HG03135 (cell line): ENCODE results near the gene SH3D21.
A peak's percentile ranks its signal among the peaks of the same experiment; 100 is the strongest.

Experiments
- ATAC-seq: cut with Tn5 transposase; IDR thresholded peaks from one replicate; pipeline ENCODE4 v1.9.1; 2021; ENCODE audit warnings: mild to moderate bottlenecking, moderate library complexity; ENCODE audit not compliant: unreplicated experiment

Gene SH3D21

GRCh38 chr1:36303244-36303643 is 2.9 kb upstream of the SH3D21 start:
- no peak for ATAC-seq

DNA sequence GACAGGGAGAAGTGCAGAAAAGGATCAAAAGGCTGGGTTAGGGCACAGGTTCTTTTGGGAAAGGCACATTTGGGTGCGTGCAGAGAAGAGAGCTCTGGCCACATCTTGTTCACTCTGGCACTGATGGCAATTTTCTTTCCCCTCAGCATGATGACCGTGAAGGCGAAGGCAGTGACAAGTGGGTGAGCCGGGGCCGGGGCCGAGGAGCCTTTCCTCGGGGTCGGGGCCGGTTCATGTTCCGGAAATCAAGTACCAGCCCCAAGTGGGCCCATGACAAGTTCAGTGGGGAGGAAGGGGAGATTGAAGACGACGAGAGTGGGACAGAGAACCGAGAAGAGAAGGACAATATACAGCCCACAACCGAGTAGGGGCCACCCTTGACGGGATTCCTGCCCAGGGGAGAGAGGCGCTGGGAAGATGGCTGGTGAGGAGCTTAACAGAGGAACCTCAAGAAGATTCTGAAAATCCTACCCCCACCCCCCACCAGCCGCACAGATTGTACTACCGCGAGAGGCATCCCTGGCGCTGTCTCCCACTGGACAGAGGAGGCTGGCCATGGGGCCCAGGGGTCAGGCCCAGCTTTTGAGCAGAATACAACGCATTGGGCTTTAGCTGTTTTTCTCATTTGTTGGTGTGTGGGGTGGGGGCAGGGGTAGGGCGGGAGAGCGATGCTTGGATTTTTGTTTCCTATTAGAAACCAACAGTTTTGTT is 2.4 kb upstream of the SH3D21 start:
- no peak for ATAC-seq

- ATAC-seq: no peak
These were observed 1.6 kb upstream of the SH3D21 start for GRCh38 chr1:36304521-36304920.

GRCh38 chr1:36304970-36305914 is 926 bp upstream of the SH3D21 start:
- no peak for ATAC-seq

DNA sequence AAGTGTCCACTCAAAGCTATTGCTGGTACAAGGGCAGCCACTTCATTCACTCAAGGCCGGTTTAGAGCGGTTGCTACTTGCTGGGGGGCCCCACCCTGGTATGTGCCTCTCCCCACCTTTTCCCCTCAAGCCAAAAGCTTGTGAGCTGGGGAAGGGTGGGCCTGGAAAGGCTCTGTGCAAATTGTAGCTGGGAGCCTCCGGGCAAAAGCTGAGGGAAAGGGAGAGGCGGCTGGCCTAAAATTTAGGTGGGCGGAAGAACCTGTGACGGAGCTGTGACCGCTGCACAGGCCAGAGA is 306 bp upstream of the SH3D21 start:
- no peak for ATAC-seq

- ATAC-seq: peak; percentile 96
These were observed 811 bp downstream of the SH3D21 start for GRCh38 chr1:36306902-36307456.

- ATAC-seq: no peak
These were observed 1.6 kb downstream of the SH3D21 start for GRCh38 chr1:36307601-36308330.

DNA sequence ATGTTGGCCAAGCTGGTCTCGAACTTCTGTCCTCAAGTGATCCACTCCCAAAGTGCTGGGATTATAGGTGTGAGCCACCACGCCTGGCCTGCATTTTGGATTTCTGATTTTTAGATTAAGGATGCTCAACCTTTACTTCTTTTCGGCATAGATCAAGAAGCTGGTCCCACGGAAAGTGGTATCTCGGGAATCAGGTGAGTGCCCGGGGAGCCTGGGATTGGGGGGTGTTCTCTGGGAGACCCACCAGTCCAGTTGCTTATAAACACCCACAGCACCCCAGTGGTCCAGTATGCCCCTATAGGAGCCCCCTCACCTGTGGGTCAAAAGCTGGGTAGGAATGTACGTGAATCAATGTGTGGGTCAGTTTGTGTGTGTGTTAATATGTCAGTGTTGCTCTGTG is 3.2 kb downstream of the SH3D21 start:
- no peak for ATAC-seq

GRCh38 chr1:36320291-36320761 is 14.2 kb downstream of the SH3D21 start:
- no peak for ATAC-seq

- no peak for ATAC-seq
These were observed 14.6 kb downstream of the SH3D21 start for GRCh38 chr1:36320767-36321118.

DNA sequence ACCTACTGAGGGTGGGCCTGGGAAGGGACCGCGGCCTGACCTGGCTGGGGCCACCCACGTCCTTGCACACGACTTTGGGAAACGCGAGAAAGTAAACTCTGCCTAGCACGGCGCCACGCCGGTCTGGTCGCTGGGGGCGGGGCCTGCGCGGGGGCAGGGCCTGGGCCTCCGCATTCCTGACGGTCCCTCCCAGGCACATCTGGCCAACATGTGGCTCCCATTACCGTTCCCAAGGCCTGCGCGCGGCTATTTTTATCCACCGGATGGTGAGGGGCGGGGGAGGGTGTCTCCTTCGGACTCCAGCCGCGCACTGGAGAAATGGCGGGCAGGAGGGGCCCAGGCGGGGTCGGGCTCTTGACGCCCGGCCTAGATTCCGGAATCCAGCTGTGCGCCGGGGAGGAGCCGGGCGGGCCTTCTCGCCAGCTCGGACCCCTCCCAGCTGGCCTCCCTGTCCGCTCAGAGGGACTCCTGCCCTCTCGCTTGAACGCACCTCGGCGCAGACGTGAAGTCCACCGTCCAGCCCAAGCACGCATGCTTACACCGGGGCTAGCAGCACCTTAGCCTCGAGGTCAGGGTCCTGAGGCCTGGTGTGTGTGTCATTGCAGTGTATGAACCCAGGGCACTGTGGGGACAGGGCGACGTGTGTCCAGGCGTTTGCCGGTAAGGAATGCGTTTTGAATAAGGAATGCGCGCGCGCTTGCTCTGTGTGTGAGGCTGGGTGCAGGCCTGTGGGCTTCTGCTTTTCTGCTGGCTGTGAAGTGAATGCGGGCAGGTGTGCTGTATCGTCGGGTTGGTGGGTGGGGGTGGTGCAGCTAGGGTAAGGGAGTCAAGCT is 15.2 kb downstream of the SH3D21 start:
- ATAC-seq: no peak

- no peak for ATAC-seq
These were observed 16.0 kb downstream of the SH3D21 start for GRCh38 chr1:36322041-36322785.

GRCh38 chr1:36322786-36323635 is 16.8 kb downstream of the SH3D21 start:
- ATAC-seq: no peak

- ATAC-seq: no peak
These were observed 17.6 kb downstream of the SH3D21 start, which contains the start of gene EVA1B for GRCh38 chr1:36323636-36324352. TSS of gene EVA1B (minus strand) at chr1:36323645. CDS start at chr1:36323037, 608 bp downstream.

DNA sequence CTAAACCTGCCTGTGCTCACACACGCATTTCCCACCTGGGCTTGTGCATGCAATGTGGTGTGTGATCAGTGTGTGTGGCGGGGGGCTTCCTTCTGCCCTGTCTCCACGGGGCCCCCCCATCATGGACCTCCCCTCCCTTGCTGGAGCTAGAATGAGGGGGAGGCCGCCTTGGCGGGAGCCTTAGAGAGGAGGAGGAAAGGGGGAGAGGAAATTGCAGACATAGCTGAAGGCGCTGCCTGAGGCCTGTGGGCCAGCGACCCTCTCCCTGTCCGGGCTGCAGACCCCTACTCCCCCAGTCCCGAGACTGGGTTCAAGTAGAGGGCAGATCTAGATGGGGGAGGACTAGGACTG is 18.2 kb downstream of the SH3D21 start:
- no peak for ATAC-seq

- no peak for ATAC-seq
These were observed 20.3 kb downstream of the SH3D21 start for GRCh38 chr1:36326499-36326898.

DNA sequence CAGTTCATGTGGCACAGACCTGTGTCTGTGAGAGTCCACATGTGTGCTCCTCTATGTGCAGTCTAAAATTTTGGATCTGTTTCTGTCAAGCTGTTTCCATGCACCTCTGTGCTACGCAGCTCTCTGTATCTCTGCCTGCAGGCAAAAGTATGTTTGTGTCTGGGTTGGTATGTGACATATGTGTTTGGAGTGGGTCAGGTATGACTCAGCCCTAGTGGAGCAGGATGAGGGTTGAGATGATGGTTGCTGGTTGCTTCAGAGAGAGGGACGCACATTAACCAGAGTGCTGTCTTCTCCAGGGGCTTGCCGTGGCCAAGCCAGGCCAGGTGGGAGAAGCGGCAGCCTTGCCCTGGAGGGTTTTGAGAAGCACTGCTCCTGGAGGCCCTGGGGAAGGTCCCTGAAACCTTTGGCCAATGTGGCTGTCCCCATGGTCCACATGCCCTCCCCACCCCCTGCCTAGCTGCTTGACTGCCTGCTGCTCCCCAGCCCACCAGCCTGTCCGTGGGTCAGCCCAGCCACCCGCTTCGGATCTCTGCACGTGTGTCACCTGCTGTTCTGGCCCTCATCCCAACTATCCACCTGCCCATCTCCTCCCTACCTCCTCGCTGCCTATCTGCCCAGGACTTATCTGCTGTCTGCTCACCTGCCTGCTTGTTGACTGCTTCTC is 21.4 kb downstream of the SH3D21 start:
- ATAC-seq: no peak

GRCh38 chr1:36328088-36328480 is 21.9 kb downstream of the SH3D21 start:
- ATAC-seq: no peak
